Brain microvascular endothelial cell (primary cell): ENCODE measurements around the gene PLCD1.

Experiments used
- DNase-seq: peaks from one replicate; pipeline ENCODE4 v3.0.0-alpha.2; 2020
- H3K27ac ChIP-seq: fragments of 250-450 bp; sonication (Bioruptor Pico); 2 replicates; pipeline ENCODE4 v1.5.1; 2020; ENCODE audit warnings: mild to moderate bottlenecking, moderate library complexity
- H3K27me3 ChIP-seq: fragments of 250-450 bp; sonication (Bioruptor Pico); replicated peaks from 2 replicates; pipeline ENCODE4 v1.5.1; 2020; ENCODE audit warnings: mild to moderate bottlenecking
- H3K36me3 ChIP-seq: fragments of 250-450 bp; sonication (Bioruptor Pico); replicated peaks from 2 replicates; pipeline ENCODE4 v1.5.1; 2020; ENCODE audit warnings: mild to moderate bottlenecking
- H3K4me3 ChIP-seq: 2 replicates; pipeline ENCODE4 v1.5.1; 2011; ENCODE audit warnings: low read depth, mild to moderate bottlenecking, control low read depth, low read length, moderate library complexity
- CTCF ChIP-seq: IDR thresholded peaks from 2 replicates; pipeline ENCODE4 v1.5.1; 2011; ENCODE audit warnings: low read depth, mild to moderate bottlenecking, moderate library complexity, low read length, control low read depth, inconsistent platforms; ENCODE audit errors: missing control alignments
- in situ Hi-C: cut with HindIII; loops from 2 replicates; pipeline ENCODE4 v1.10.0; 2017; ENCODE audit warnings: low sequenced_read_pairs, low pct_ligation_motif_present

Gene PLCD1

GRCh38 chr3:38003371-38003816 is 26.0 kb downstream of the PLCD1 start:
- Histone ChIP-seq H3K27me3 (no peaks in the 10 kb centered on the region), H3K27ac (no peak overlapping the region), H3K36me3 (peaks cover 7% of the 10 kb centered on the region), H3K4me3 (no peak overlapping the region)
- TF ChIP-seq CTCF, result peak; percentile 99
- in situ Hi-C loops, result no loop called here
- DNase-seq, result peak; percentile 45

DNA sequence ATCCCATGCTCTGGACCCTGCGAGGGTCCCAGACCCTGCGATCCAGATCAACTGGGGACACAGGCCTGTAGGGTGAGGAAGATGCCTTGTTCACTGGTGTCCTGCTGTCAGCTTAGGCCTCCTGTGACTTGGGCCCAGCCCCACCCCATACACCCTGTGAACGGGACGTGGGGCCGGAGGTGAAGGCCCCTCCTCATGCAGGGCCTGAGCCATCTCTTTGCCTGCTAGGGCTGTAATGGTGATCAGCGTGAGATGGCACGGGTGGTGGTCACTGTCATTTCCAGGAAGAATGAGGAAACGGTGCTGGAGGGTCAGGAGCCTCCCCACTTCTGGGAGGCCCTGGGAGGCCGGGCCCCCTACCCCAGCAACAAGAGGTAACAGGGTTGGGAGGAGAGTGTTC is 26.5 kb downstream of the PLCD1 start:
- no peak for DNase-seq
- Histone ChIP-seq H3K27ac (no peak overlapping the region), H3K27me3 (no peaks in the 10 kb centered on the region), H3K36me3 (peaks cover 7% of the 10 kb centered on the region), H3K4me3 (no peak overlapping the region)
- in situ Hi-C loops, result no loop called here
- TF ChIP-seq CTCF, result no peak

GRCh38 chr3:38002291-38002876 is 27.1 kb downstream of the PLCD1 start:
- no peak for DNase-seq
- H3K36me3 ChIP-seq, result peaks cover 4% of the 10 kb centered on the region
- H3K27me3 ChIP-seq, result no peaks in the 10 kb centered on the region
- H3K4me3 ChIP-seq, result no peak overlapping the region
- no peak overlapping the region for H3K27ac ChIP-seq
- in situ Hi-C loops, result no loop called here
- TF ChIP-seq CTCF, result no peak

- DNase-seq, result no peak
- TF ChIP-seq CTCF, result peak; percentile 43
- H3K4me3 ChIP-seq, result no peak overlapping the region
- peaks cover 4% of the 10 kb centered on the region for H3K36me3 ChIP-seq
- no peaks in the 10 kb centered on the region for H3K27me3 ChIP-seq
- H3K27ac ChIP-seq, result no peak overlapping the region
- in situ Hi-C loops, result no loop called here
Measured at GRCh38 chr3:38001456-38002081, 27.9 kb downstream of the PLCD1 start.

- in situ Hi-C loops, result no loop called here
- Histone ChIP-seq H3K27me3 (no peaks in the 10 kb centered on the region), H3K4me3 (no peak overlapping the region), H3K27ac (no peak overlapping the region), H3K36me3 (peaks cover 2% of the 10 kb centered on the region)
- DNase-seq, result no peak
- TF ChIP-seq CTCF, result no peak
Measured at GRCh38 chr3:38000965-38001455, 28.4 kb downstream of the PLCD1 start.
